CD4-positive, alpha-beta T cell treated with Interferon alpha-2 for 1 hour (primary cell): ENCODE measurements around the gene TMEM63A.
"Not testable (repeated sequence)": the region's sequence is repeated elsewhere in the genome, so short reads cannot be mapped to it uniquely, and the experiment has no call there.

Experiments
- DNase-seq, 2 donors: peaks; one replicate each; pipeline ENCODE4 v3.0.0-alpha.2; 2020 to 2022

Gene TMEM63A

GRCh38 chr1:225881959-225882693 is at the start of gene TMEM63A:
TSS of gene TMEM63A (minus strand) at chr1:225882380. CDS start at chr1:225877580, 4,800 bp downstream.
- DNase-seq, result peak; percentile 89 to 91

- no peak for DNase-seq
Measured at GRCh38 chr1:225931270-225932136, 49.3 kb upstream of the TMEM63A start.

GRCh38 chr1:225930566-225930965 is 48.4 kb upstream of the TMEM63A start:
- no peak for DNase-seq

GRCh38 chr1:225929462-225929861 is 47.3 kb upstream of the TMEM63A start:
- DNase-seq, result not testable (repeated sequence)

- peak in 1 of 2 donors; percentile 25 for DNase-seq
Measured at GRCh38 chr1:225928186-225929175, 46.3 kb upstream of the TMEM63A start.

- DNase-seq, result no peak
Measured at GRCh38 chr1:225926551-225927113, 44.5 kb upstream of the TMEM63A start.

- DNase-seq, result peak; percentile 94 to 96
Measured at GRCh38 chr1:225923692-225924555, 41.7 kb upstream of the TMEM63A start, which contains the start of gene PYCR2. TSS of gene PYCR2 (minus strand) at chr1:225924250. CDS start at chr1:225924110, 140 bp downstream.

GRCh38 chr1:225923381-225923691 is 41.2 kb upstream of the TMEM63A start:
- DNase-seq, result no peak

GRCh38 chr1:225921734-225922709 is 39.8 kb upstream of the TMEM63A start:
- no peak for DNase-seq

- no peak for DNase-seq
Measured at GRCh38 chr1:225919906-225920305, 37.7 kb upstream of the TMEM63A start.

- DNase-seq, result no peak
Measured at GRCh38 chr1:225918280-225918679, 36.1 kb upstream of the TMEM63A start.

GRCh38 chr1:225917536-225917935 is 35.4 kb upstream of the TMEM63A start:
- DNase-seq, result no peak

- DNase-seq, result no peak
Measured at GRCh38 chr1:225917101-225917500, 34.9 kb upstream of the TMEM63A start.

GRCh38 chr1:225915538-225915991 is 33.4 kb upstream of the TMEM63A start:
- DNase-seq, result no peak

GRCh38 chr1:225914947-225915346 is 32.8 kb upstream of the TMEM63A start:
- no peak for DNase-seq

- DNase-seq, result no peak
Measured at GRCh38 chr1:225914391-225914790, 32.2 kb upstream of the TMEM63A start.

GRCh38 chr1:225911191-225912130 is 29.3 kb upstream of the TMEM63A start:
- DNase-seq, result peak; percentile 63 to 75

GRCh38 chr1:225909477-225909876 is 27.3 kb upstream of the TMEM63A start:
- no peak for DNase-seq

GRCh38 chr1:225908773-225909172 is 26.6 kb upstream of the TMEM63A start:
- no peak for DNase-seq
